HG03095 (cell line): ENCODE measurements around the gene DVL3.

Experiments
- ATAC-seq: cut with Tn5 transposase; IDR thresholded peaks from one replicate; pipeline ENCODE4 v1.9.1; 2021; ENCODE audit warnings: moderate library complexity; ENCODE audit not compliant: unreplicated experiment

The DVL3 gene

GRCh38 chr3:184209146-184209923 is 54.2 kb downstream of the DVL3 start:
- no peak for ATAC-seq

GRCh38 chr3:184211297-184211696 is 56.1 kb downstream of the DVL3 start:
- no peak for ATAC-seq

DNA sequence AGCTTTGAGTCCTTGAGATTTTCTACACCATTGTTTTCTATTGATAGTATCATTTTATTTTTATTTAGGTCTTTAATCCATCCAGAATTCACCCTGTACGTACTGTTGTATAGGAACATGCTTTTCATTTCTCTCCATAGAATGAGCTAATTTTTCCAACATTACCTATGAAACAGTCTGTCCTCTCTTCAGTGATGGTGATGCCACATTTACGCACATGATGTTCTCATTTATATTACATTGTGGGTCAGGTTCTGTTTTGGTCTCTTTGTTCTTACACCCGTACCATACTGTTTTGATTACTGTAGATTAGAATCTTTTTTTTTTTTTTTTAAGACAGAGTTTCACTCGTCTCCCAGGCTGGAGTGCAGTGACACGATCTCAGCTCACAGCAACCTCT is 56.5 kb downstream of the DVL3 start:
- no peak for ATAC-seq

DNA sequence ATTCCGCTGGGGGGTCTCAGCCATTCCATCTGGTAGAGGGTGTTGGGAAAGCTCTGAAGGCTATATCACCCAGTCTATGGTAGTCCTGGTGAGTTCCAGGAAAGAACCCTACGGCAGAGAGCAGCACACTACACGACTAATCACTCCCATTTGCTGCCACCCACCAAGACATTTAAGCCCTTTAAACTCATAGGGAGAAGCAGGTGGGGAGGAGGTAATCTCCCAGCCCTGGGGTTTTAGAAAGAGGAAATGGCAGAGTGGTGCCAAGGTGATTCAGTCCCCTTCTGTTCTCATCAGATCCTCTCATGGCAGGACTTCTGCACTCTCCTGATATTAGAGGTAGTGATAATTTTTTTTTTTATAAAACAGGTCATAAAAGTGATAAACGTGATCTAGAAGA is 63.6 kb downstream of the DVL3 start:
- no peak for ATAC-seq

GRCh38 chr3:184222521-184222920 is 67.3 kb downstream of the DVL3 start:
- ATAC-seq, result no peak
